Esophagus squamous epithelium (tissue), 5 donors: Measurements from ENCODE around the gene CEP112. TPM values are rescaled to one million over a fixed set of nuclear protein-coding genes. Genes with fewer than 3 reads are reported as not detected.

Source experiments
- DNase-seq: peaks from one replicate; lab custom pipeline; 2025; lab: John Stamatoyannopoulos, UW
- H3K27ac ChIP-seq, 4 donors: fragments of 200-600 bp; sonication (generic); one replicate each; pipeline ENCODE4 v1.5.1; 2016 to 2019; ENCODE audit warnings: mild to moderate bottlenecking in 1 of 4
- H3K27me3 ChIP-seq, 4 donors: fragments of 200-600 bp; sonication (generic); 1 replicate in 3 of 4; 2 replicates in 1 of 4; pipeline versions ENCODE4 v1.5.1 to v1.6.0; 2017 to 2021; ENCODE audit warnings: antibody characterized with exemption in 1 of 4
- H3K36me3 ChIP-seq, 3 donors: fragments of 200-600 bp; sonication (generic); one replicate each; pipeline ENCODE4 v1.5.1; 2016 to 2019
- H3K4me1 ChIP-seq, 3 donors: fragments of 200-600 bp; sonication (generic); one replicate each; pipeline ENCODE4 v1.5.1; 2017 to 2019
- H3K4me3 ChIP-seq, 4 donors: fragments of 200-600 bp; sonication (generic); 1 replicate in 3 of 4; 2 replicates in 1 of 4; pipeline ENCODE4 v1.5.1; 2016 to 2019; ENCODE audit warnings: mild to moderate bottlenecking in 2 of 4, moderate library complexity in 1 of 4
- H3K9me3 ChIP-seq, 3 donors: fragments of 200-600 bp; sonication (generic); one replicate each; pipeline ENCODE4 v1.5.1; 2016 to 2019
- POLR2A ChIP-seq, 4 donors: fragments of 450-650 bp; IDR thresholded peaks; one replicate each; pipeline ENCODE4 v1.6.1; 2017; ENCODE audit warnings: antibody characterized with exemption in 4 of 4, mild to moderate bottlenecking in 4 of 4, moderate library complexity in 3 of 4
- WGBS, 2 donors: methylation state at CpG; one replicate each; pipeline ENCODE4 v1.1.5; 2018; 5-methylcytosine and 5-hydroxymethylcytosine counted together
- intact Hi-C: fragments of 100-400 bp; cut with DNase I; formaldehyde crosslinking; loops from one replicate; pipeline ENCODE4 v1.15.0; 2022
- total RNA-seq, 4 donors: library from RNA; depleted of rRNA; stranded (reverse); fragments of >200 nt; gene quantifications; one replicate each; pipeline ENCODE4 v1.1.0, GENCODE V29; 2016
- TF ChIP-seq, protein P1 (sequence below), 6 experiments: fragments of 450-650 bp in 4 of 6; fragments of 200-600 bp in 2 of 6; sonication (generic) in 2 of 6; IDR thresholded peaks; one replicate each; pipeline ENCODE4 v1.5.1; 2016 to 2019; ENCODE audit warnings: antibody characterized with exemption in 6 of 6, mild to moderate bottlenecking in 4 of 6, moderate library complexity in 4 of 6
- donor health status: DM: yes; HTN: yes; CAD: no.

The CEP112 gene
- total RNA-seq, 4 donors from 2014 or later: 2.5 to 10.9 (median 6.4) TPM

DNA sequence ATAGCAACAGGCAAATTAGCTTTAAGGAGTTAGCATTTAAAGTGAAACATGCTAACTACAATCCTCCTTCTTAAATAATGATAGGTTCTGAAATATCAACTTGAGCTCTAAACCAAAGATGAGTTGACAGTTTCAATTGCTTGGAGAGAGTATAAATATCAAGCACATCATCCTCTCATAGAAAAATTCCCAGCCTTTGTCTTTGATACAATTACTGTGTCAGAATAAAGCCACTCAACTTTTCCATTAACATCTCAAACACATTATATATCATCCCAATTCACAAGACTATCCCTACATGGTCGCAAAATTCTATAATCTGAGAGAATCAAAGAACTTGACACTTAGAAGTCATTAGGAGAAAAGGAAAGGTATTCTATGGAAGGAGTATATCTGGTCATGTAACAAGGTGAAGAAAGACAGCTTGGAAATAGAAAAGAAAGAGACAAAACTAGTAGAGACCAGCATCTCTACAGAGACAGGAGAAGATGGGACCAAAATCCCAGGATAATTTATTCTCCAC lies 189.8 kb downstream of the CEP112 start:
- TF ChIP-seq POLR2A (IDR thresholded peaks at IDR 0.05): no peak
- TF ChIP-seq, protein P1, sequence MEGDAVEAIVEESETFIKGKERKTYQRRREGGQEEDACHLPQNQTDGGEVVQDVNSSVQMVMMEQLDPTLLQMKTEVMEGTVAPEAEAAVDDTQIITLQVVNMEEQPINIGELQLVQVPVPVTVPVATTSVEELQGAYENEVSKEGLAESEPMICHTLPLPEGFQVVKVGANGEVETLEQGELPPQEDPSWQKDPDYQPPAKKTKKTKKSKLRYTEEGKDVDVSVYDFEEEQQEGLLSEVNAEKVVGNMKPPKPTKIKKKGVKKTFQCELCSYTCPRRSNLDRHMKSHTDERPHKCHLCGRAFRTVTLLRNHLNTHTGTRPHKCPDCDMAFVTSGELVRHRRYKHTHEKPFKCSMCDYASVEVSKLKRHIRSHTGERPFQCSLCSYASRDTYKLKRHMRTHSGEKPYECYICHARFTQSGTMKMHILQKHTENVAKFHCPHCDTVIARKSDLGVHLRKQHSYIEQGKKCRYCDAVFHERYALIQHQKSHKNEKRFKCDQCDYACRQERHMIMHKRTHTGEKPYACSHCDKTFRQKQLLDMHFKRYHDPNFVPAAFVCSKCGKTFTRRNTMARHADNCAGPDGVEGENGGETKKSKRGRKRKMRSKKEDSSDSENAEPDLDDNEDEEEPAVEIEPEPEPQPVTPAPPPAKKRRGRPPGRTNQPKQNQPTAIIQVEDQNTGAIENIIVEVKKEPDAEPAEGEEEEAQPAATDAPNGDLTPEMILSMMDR (IDR thresholded peaks at IDR 0.05): no peak
- WGBS, 2 donors: 82 to 94% methylated on average over 1 of the region's 1 CpG
- DNase-seq: no peak

GRCh38 chr17:66000216-66000615 lies 191.7 kb downstream of the CEP112 start:
- Histone ChIP-seq H3K27me3 (no peaks in the 10 kb centered on the region), H3K36me3 (no peaks in the 10 kb centered on the region), H3K4me3 (no peak overlapping the region), H3K27ac (no peak overlapping the region), H3K9me3 (no peaks in the 10 kb centered on the region), H3K4me1 (no peaks in the 10 kb centered on the region)
- no peak for DNase-seq
- WGBS, 2 donors: 63 to 80% methylated on average over 4 of the region's 4 CpGs
- intact Hi-C loops: no loop called here
- TF ChIP-seq, protein P1 (IDR thresholded peaks at IDR 0.05): no peak
- TF ChIP-seq POLR2A (IDR thresholded peaks at IDR 0.05): no peak

More for the DNA sequence above, 189.8 kb downstream of the CEP112 start:
- Histone ChIP-seq H3K36me3 (no peaks in the 10 kb centered on the region), H3K4me1 (no peaks in the 10 kb centered on the region), H3K4me3 (no peak overlapping the region), H3K27me3 (no peaks in the 10 kb centered on the region), H3K9me3 (no peaks in the 10 kb centered on the region), H3K27ac (no peak overlapping the region)
- intact Hi-C loops: no loop called here

GRCh38 chr17:65998675-65999074 lies 193.3 kb downstream of the CEP112 start:
- DNase-seq: no peak
- H3K4me1 ChIP-seq: no peaks in the 10 kb centered on the region
- intact Hi-C loops: no loop called here
- TF ChIP-seq POLR2A (IDR thresholded peaks at IDR 0.05): no peak
- TF ChIP-seq, protein P1 (IDR thresholded peaks at IDR 0.05): no peak
- H3K4me3 ChIP-seq: no peak overlapping the region
- no peaks in the 10 kb centered on the region for H3K27me3 ChIP-seq
- no peak overlapping the region for H3K27ac ChIP-seq
- H3K36me3 ChIP-seq: no peaks in the 10 kb centered on the region
- no peaks in the 10 kb centered on the region for H3K9me3 ChIP-seq
- WGBS, 2 donors: 58 to 75% methylated on average over 3 of the region's 3 CpGs

- Histone ChIP-seq H3K9me3 (no peaks in the 10 kb centered on the region), H3K36me3 (no peaks in the 10 kb centered on the region), H3K4me1 (no peaks in the 10 kb centered on the region), H3K4me3 (no peak overlapping the region), H3K27ac (no peak overlapping the region), H3K27me3 (no peaks in the 10 kb centered on the region)
- 94 to 95% methylated on average over 4 of the region's 4 CpGs for WGBS, 2 donors
- no peak for TF ChIP-seq POLR2A (IDR thresholded peaks at IDR 0.05)
- TF ChIP-seq, protein P1 (IDR thresholded peaks at IDR 0.05): no peak
- intact Hi-C loops: no loop called here
- DNase-seq: no peak
Measured at GRCh38 chr17:65994679-65995078, 197.3 kb downstream of the CEP112 start.

GRCh38 chr17:65994114-65994513 lies 197.8 kb downstream of the CEP112 start:
- WGBS, 2 donors: 65 to 98% methylated on average over 2 of the region's 2 CpGs
- no peaks in the 10 kb centered on the region for H3K27me3 ChIP-seq
- intact Hi-C loops: no loop called here
- no peak for DNase-seq
- peaks cover 0 to 3% (median 0%) of the 10 kb centered on the region in 3 donors for H3K9me3 ChIP-seq
- no peak for TF ChIP-seq POLR2A (IDR thresholded peaks at IDR 0.05)
- TF ChIP-seq, protein P1 (IDR thresholded peaks at IDR 0.05): no peak
- no peak overlapping the region for H3K27ac ChIP-seq
- no peak overlapping the region for H3K4me3 ChIP-seq
- no peaks in the 10 kb centered on the region for H3K4me1 ChIP-seq
- no peaks in the 10 kb centered on the region for H3K36me3 ChIP-seq
